Measurements from ENCODE around the gene HOXC6.

DNA sequence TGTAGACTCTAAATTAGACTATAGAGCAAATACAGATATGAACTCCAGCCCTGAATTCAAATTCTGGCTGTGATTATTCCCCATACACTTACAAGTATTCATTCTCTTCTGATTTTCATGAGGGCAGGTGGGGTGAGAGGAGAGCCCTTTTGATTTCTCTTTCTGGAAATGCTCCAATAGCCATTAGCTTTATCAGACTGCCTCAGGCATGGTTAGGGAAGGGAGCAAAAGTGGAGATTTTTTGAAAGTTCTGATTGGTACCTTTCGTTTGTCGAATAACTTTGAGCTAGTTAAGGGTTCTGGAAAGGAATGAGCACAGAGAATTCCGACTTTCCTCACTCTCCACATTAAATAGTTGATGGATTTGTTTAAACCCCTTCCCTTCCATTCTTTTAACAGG lies 12.4 kb downstream of the HOXC6 start:
- TF ChIP-seq, protein P1, sequence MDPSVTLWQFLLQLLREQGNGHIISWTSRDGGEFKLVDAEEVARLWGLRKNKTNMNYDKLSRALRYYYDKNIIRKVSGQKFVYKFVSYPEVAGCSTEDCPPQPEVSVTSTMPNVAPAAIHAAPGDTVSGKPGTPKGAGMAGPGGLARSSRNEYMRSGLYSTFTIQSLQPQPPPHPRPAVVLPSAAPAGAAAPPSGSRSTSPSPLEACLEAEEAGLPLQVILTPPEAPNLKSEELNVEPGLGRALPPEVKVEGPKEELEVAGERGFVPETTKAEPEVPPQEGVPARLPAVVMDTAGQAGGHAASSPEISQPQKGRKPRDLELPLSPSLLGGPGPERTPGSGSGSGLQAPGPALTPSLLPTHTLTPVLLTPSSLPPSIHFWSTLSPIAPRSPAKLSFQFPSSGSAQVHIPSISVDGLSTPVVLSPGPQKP (CRISPR knock-in tag; IDR thresholded peaks at IDR 0.05) = no peak
- TF ChIP-seq, protein P2, sequence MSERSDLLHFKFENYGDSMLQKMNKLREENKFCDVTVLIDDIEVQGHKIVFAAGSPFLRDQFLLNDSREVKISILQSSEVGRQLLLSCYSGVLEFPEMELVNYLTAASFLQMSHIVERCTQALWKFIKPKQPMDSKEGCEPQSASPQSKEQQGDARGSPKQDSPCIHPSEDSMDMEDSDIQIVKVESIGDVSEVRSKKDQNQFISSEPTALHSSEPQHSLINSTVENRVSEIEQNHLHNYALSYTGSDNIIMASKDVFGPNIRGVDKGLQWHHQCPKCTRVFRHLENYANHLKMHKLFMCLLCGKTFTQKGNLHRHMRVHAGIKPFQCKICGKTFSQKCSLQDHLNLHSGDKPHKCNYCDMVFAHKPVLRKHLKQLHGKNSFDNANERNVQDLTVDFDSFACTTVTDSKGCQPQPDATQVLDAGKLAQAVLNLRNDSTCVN (CRISPR knock-in tag; IDR thresholded peaks at IDR 0.05) = no peak
- TF ChIP-seq FOXA3 (CRISPR knock-in tag; conservative IDR thresholded peaks at IDR 0.05 in 1 of 2, IDR thresholded peaks at IDR 0.05 in 1 of 2) = no peak
- TF ChIP-seq, protein P3, sequence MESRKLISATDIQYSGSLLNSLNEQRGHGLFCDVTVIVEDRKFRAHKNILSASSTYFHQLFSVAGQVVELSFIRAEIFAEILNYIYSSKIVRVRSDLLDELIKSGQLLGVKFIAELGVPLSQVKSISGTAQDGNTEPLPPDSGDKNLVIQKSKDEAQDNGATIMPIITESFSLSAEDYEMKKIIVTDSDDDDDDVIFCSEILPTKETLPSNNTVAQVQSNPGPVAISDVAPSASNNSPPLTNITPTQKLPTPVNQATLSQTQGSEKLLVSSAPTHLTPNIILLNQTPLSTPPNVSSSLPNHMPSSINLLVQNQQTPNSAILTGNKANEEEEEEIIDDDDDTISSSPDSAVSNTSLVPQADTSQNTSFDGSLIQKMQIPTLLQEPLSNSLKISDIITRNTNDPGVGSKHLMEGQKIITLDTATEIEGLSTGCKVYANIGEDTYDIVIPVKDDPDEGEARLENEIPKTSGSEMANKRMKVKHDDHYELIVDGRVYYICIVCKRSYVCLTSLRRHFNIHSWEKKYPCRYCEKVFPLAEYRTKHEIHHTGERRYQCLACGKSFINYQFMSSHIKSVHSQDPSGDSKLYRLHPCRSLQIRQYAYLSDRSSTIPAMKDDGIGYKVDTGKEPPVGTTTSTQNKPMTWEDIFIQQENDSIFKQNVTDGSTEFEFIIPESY (CRISPR knock-in tag; IDR thresholded peaks at IDR 0.05) = no peak
- TF ChIP-seq, protein P4, sequence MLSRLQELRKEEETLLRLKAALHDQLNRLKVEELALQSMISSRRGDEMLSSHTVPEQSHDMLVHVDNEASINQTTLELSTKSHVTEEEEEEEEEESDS (CRISPR knock-in tag; IDR thresholded peaks at IDR 0.05) = no peak
- TF ChIP-seq SMARCB1 (IDR thresholded peaks at IDR 0.05; ENCODE audit: insufficient read length, low read depth) = no peak
- no peak for TF ChIP-seq NEUROD1 (IDR thresholded peaks at IDR 0.05; ENCODE audit: borderline replicate concordance, low read depth, low read length, partially characterized antibody)
- TF ChIP-seq NRF1 (conservative IDR thresholded peaks at IDR 0.05 in 1 of 2, IDR thresholded peaks at IDR 0.05 in 1 of 2) = no peak
